H1 (cell line): ENCODE measurements around the gene NIN. TPM values are rescaled to one million over a fixed set of nuclear protein-coding genes. Genes with fewer than 3 reads are reported as not detected.
A peak's percentile ranks its signal among the peaks of the same experiment; 100 is the strongest.

Experiments used
- ASH2L ChIP-seq: fragments of 200-600, 300-600 bp; sonication (generic); IDR thresholded peaks from one replicate; pipeline ENCODE4 v1.7.1; 2017; ENCODE audit warnings: low read length
- CEBPB ChIP-seq: IDR thresholded peaks from 2 replicates; pipeline ENCODE4 v1.6.1; 2012; ENCODE audit warnings: low read depth, low read length
- EGR1 ChIP-seq: IDR thresholded peaks from 2 replicates; pipeline ENCODE4 v1.6.1; 2011; ENCODE audit warnings: low read depth, low read length, borderline replicate concordance
- FOSL1 ChIP-seq: IDR thresholded peaks from 2 replicates; pipeline ENCODE4 v1.6.1; 2011; ENCODE audit warnings: mild to moderate bottlenecking, low read depth, low read length, moderate library complexity; ENCODE audit not compliant: insufficient read depth
- JUND ChIP-seq: IDR thresholded peaks from 2 replicates; pipeline ENCODE4 v1.6.1; 2011; ENCODE audit warnings: mild to moderate bottlenecking, improper control_type of control experiment, low read length
- POU5F1 ChIP-seq: IDR thresholded peaks from 2 replicates; pipeline ENCODE4 v1.6.1; 2011; ENCODE audit warnings: low read depth, mild to moderate bottlenecking, low read length, moderate library complexity
- SIX5 ChIP-seq: IDR thresholded peaks from 2 replicates; pipeline ENCODE4 v1.6.1; 2011; ENCODE audit warnings: mild to moderate bottlenecking, low read depth, low read length
- polyA plus RNA-seq, 7 experiments: library from polyadenylated mRNA; depleted of rRNA in 3 of 7; stranded (reverse) in 5 of 7; unstranded in 2 of 7; fragments of >200 nt in 5 of 7; fragments of 200-250 nt in 2 of 7; gene quantifications; 1 replicate in 5 of 7; 2 replicates in 1 of 7; 4 replicates in 1 of 7; pipeline versions ENCODE4 v1.2.1 to v1.2.3, GENCODE V29; 2011 to 2013; ENCODE audit warnings: missing spikeins in 2 of 7, mixed read lengths in 2 of 7
- total RNA-seq: library from RNA; stranded (reverse); fragmentation: NEBNext Ultra II Directional; extraction: Animal tissue kit (Norgen Biotek cat#: 25700); gene quantifications from 2 replicates; pipeline ENCODE4 v1.2.1, GENCODE V29; 2021
- TF ChIP-seq, protein P1 (sequence below): fragments of 300-600 bp; sonication (generic); IDR thresholded peaks from 2 replicates; pipeline ENCODE4 v1.7.1; 2012; ENCODE audit warnings: low read length, moderate library complexity, mild to moderate bottlenecking, inconsistent platforms; ENCODE audit not compliant: insufficient replicate concordance

The NIN gene
- total and polyA plus RNA-seq, 2 of the 8 experiments (the other 6 are each of a cell fraction or from before 2014, with no cell fraction given) = 3.2 to 21.3 TPM

DNA sequence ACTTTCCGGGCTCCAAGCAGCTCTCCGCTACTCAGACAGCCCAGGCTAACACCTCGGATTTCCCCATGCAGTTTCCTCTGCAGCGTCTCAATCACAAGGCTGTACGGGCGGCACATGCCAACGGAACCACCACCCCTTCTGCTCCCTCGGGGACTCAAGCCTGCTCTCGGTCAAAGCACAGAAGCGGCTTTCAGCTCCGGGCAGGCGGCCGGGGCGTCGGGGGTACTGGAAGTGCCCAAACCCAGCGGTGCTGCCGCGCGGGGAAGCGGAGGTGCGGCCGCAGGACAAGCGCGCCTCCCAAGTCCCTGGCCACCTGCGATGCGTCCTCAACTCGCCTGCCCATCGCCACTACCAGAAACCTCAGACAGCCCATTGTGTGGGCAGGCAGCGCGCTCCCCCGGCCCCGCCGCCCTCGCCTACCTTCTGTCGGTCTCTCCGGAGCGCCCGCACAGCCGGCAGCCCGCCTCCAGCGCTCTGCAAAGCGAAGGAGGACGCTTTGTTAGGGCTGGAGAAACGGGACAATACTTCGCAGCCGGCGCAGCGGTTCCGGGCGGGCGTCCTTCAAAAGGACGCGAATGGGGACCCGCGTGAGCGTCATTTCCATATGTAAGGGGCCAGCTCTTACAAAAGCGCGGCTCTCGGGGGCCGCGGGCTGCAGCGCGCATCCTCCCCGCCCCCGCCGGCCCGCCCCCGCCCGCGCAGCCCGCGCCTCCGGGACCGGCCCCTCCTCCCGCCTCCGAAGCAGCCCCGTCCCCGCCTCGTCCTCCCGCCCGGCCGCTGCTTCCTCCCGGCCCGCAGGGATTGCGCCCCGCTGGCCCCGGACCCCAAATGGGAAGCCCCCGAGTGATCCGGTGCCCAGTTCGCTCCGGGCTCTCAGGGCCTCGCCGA, 674 bp downstream of the NIN start (continued):
- TF ChIP-seq, protein P1, sequence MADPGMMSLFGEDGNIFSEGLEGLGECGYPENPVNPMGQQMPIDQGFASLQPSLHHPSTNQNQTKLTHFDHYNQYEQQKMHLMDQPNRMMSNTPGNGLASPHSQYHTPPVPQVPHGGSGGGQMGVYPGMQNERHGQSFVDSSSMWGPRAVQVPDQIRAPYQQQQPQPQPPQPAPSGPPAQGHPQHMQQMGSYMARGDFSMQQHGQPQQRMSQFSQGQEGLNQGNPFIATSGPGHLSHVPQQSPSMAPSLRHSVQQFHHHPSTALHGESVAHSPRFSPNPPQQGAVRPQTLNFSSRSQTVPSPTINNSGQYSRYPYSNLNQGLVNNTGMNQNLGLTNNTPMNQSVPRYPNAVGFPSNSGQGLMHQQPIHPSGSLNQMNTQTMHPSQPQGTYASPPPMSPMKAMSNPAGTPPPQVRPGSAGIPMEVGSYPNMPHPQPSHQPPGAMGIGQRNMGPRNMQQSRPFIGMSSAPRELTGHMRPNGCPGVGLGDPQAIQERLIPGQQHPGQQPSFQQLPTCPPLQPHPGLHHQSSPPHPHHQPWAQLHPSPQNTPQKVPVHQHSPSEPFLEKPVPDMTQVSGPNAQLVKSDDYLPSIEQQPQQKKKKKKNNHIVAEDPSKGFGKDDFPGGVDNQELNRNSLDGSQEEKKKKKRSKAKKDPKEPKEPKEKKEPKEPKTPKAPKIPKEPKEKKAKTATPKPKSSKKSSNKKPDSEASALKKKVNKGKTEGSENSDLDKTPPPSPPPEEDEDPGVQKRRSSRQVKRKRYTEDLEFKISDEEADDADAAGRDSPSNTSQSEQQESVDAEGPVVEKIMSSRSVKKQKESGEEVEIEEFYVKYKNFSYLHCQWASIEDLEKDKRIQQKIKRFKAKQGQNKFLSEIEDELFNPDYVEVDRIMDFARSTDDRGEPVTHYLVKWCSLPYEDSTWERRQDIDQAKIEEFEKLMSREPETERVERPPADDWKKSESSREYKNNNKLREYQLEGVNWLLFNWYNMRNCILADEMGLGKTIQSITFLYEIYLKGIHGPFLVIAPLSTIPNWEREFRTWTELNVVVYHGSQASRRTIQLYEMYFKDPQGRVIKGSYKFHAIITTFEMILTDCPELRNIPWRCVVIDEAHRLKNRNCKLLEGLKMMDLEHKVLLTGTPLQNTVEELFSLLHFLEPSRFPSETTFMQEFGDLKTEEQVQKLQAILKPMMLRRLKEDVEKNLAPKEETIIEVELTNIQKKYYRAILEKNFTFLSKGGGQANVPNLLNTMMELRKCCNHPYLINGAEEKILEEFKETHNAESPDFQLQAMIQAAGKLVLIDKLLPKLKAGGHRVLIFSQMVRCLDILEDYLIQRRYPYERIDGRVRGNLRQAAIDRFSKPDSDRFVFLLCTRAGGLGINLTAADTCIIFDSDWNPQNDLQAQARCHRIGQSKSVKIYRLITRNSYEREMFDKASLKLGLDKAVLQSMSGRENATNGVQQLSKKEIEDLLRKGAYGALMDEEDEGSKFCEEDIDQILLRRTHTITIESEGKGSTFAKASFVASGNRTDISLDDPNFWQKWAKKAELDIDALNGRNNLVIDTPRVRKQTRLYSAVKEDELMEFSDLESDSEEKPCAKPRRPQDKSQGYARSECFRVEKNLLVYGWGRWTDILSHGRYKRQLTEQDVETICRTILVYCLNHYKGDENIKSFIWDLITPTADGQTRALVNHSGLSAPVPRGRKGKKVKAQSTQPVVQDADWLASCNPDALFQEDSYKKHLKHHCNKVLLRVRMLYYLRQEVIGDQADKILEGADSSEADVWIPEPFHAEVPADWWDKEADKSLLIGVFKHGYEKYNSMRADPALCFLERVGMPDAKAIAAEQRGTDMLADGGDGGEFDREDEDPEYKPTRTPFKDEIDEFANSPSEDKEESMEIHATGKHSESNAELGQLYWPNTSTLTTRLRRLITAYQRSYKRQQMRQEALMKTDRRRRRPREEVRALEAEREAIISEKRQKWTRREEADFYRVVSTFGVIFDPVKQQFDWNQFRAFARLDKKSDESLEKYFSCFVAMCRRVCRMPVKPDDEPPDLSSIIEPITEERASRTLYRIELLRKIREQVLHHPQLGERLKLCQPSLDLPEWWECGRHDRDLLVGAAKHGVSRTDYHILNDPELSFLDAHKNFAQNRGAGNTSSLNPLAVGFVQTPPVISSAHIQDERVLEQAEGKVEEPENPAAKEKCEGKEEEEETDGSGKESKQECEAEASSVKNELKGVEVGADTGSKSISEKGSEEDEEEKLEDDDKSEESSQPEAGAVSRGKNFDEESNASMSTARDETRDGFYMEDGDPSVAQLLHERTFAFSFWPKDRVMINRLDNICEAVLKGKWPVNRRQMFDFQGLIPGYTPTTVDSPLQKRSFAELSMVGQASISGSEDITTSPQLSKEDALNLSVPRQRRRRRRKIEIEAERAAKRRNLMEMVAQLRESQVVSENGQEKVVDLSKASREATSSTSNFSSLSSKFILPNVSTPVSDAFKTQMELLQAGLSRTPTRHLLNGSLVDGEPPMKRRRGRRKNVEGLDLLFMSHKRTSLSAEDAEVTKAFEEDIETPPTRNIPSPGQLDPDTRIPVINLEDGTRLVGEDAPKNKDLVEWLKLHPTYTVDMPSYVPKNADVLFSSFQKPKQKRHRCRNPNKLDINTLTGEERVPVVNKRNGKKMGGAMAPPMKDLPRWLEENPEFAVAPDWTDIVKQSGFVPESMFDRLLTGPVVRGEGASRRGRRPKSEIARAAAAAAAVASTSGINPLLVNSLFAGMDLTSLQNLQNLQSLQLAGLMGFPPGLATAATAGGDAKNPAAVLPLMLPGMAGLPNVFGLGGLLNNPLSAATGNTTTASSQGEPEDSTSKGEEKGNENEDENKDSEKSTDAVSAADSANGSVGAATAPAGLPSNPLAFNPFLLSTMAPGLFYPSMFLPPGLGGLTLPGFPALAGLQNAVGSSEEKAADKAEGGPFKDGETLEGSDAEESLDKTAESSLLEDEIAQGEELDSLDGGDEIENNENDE = no peak
- TF ChIP-seq FOSL1 (no peak), POU5F1 (no peak), JUND (no peak), SIX5 (no peak), ASH2L (peak; percentile 65), CEBPB (no peak), EGR1 (no peak)
